ENCODE data around the gene COL23A1.

Gene COL23A1

DNA sequence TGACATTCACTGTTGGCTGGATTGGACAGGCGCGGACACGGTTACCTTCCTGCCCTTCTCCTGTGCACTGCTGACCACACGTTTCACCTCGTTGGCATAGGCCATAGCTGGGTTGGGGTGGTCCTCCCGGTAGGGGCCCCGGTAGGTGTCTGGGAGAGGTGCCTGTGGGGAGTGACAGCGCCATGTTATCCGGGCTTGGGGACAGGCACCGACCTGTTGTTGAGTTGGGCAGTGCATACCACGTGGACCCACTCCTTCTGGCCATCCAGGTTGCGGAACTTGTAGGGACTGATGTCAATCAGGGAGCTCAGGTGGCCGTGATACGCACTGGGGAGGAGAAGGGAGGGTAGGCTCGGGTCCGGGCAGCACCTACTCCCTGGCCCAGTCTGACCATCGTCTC lies 365.8 kb downstream of the COL23A1 start:
- DNase-seq (ENCODE audit: low spot score) = no peak

DNA sequence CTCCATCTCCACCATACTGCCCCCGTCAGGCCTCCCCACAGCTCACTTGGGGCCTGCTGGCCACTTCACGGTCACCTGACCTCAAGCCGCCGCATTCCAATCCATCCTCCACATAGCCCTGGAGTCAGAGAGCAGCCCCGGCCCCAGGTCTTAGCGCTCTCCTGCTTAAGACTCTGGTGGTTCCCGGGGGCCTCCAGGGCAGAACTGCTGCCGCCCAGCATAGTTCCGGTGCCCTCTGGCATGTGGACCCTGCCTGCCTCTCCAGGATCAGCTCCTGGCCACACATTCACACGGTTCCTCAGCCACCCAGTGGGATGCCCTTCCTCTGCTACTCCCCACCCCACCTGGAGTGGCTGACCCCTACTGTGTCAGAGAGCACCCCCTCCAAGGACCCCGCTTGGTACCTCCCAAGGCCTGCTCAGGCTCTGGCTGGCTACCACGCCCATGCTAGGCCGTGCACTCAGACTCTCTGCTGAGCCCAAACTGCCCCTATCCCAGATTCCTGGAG lies 366.3 kb downstream of the COL23A1 start:
- DNase-seq (ENCODE audit: low spot score) = no peak

DNA sequence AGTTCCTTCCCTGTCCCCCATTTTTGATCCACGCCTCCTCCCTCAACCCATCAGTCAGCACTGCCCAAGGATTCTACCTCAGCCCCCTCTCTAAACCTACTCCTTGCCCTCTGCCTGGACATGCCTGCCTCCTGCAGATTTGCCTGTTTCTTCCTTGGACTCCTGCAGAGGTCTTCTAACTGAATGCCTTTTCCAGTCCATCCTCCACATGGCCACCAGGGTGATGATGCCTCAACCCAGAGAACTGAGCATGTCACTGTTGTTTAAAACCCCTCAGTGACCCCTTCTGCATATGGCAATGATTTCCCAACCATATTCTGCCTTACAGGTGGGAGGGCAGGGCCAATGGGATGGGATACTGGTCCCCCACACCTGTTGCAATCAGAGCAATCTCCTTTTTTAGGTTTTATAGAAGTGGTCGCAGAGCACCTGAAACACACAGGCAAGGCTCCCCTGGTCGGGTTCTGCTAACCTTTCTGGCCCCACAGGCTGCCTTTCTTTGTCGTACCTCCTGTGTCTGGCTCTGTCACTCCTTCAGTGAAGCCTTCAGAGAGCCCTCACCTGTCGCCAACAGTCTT lies 366.9 kb downstream of the COL23A1 start:
- no peak for DNase-seq (ENCODE audit: low spot score)

DNA sequence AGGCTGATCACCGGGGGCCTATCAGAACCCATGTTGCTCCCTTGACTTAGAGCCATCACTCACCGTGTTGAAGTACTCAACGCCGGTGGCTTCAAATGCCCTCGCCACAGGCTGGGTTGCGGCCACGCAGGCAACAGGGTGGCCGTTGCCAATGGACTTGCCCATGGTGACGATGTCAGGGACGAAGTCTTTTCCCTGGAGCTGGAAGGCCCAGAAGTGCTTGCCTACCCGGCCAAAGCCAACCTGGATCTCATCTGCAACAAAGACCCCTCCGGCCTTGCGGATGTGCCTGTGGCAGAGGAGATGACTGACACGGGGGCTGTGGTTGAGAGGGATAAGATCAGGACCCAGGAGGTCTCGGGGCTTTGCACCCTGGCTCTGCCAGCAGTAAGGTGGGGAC lies 367.9 kb downstream of the COL23A1 start:
- no peak for DNase-seq (ENCODE audit: low spot score)

DNA sequence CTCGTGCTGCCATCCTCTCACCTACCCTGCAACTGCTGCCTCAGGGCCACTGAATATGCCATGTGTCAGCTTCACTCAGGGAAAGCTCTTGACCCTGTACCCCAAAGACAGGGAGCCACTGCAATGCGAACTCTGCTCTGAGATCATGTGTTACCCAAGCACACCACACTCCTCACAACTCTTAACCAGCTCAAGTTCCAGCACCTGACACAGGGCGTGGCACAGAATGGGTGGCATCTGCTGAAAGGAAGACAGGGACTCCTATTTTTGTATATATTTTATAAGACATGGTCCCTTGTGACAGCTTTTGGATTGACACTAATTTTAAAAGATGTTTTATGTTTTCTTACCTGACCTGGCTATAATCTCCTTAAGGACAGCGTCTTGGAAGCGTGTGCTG lies 368.3 kb downstream of the COL23A1 start:
- DNase-seq (ENCODE audit: low spot score) = no peak

GRCh38 chr5:178221282-178221681 lies 368.9 kb downstream of the COL23A1 start:
- DNase-seq (ENCODE audit: low spot score) = no peak

DNA sequence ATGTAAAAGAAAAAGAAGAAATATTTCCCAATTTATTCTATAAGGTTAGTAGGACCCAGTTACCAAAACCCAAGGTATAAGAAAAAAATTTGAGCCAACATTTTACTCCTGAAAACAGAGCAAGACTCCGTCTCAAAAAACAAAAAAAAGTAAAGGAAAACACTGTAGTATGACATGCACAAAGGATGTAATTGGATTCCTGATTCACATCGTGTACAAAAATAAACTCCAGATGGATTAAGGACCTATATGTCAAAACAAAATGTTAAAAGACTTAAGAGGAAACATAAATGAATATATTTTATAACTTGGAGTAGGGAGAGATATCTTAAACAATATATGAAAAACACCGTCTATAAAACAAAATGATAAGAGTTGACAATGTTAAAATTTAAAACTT lies 371.4 kb downstream of the COL23A1 start:
- no peak for DNase-seq (ENCODE audit: low spot score)

GRCh38 chr5:178218237-178218776 lies 371.9 kb downstream of the COL23A1 start:
- DNase-seq (ENCODE audit: low spot score) = no peak

DNA sequence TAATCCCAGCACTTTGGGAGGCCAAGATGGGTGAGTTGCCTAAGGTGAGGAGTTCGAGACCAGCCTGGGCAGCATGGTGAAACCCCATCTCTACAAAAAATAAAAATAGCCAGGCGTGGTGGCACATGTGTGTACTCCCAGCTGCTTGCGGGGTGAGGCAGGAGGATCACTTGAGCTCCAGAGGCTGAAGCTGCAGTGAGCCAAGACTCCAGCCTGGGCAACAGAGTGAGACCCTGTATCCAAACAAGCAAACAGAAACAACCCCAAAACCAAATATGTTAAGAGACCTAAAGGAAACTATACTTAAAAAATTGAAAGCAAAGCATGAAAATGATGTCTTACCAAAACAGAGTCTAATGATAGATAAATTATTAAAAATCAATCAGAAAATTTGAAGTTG lies 373.4 kb downstream of the COL23A1 start:
- DNase-seq (ENCODE audit: low spot score) = no peak

DNA sequence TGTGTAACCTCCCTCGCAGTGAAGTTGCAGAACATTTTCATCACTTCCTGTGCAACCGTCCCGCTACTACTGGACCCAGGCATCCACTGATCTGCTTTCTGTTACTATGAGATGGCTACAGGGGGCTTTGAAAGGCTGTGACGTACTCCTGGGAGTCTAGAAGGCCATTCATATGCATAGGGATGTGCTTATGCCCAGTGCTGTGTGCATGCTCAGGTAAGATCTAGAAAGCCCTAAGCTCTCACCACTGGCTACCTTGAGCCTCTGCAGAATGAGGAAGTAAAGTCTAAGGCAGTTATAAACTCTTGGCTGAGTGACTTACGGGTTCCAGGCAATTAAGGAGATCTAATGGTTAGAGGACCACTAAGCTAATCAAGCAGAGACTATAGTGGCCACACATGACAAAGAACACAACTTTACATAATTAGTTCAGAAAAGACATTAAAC lies 374.1 kb downstream of the COL23A1 start:
- no peak for DNase-seq (ENCODE audit: low spot score)

DNA sequence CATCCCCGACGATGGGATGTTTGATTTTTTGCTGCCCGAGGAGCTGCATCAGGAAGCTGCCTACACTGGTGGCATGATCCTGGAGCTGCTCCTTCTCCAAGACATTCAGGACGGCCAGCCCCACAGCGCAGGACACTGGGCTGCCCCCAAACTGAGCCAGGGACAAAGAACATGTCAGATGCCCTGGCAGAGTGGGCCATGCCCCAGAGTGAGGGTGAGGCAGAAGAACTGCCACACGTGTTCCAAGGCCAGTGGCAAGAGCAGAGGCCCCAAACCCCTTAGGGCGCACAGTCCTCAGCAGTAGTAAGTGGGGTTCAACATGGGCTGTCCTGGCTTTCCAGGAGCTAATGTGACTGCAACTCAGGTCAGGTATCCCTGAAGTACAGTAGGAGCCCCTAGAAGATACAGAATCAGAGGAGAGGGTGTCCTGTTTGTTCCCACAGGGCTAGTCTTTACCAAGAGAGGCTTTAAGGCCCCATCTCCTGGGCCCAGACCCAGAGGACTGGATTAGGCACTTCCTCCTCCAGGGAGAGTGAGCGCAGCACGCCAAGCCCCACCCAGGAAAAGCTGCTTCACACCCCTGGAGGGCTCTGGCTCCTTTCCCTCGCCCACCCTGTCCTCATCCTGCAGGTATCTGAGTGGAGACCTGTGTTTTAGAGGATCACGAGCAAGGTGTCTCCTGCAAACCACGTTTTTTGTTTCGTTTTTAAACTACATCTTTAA lies 374.8 kb downstream of the COL23A1 start:
- DNase-seq (ENCODE audit: low spot score) = no peak

GRCh38 chr5:178214160-178214803 lies 375.9 kb downstream of the COL23A1 start:
- no peak for DNase-seq (ENCODE audit: low spot score)

GRCh38 chr5:178213748-178214151 lies 376.4 kb downstream of the COL23A1 start:
- no peak for DNase-seq (ENCODE audit: low spot score)

- no peak for DNase-seq (ENCODE audit: low spot score)
These were observed 377.2 kb downstream of the COL23A1 start for GRCh38 chr5:178213003-178213461.

DNA sequence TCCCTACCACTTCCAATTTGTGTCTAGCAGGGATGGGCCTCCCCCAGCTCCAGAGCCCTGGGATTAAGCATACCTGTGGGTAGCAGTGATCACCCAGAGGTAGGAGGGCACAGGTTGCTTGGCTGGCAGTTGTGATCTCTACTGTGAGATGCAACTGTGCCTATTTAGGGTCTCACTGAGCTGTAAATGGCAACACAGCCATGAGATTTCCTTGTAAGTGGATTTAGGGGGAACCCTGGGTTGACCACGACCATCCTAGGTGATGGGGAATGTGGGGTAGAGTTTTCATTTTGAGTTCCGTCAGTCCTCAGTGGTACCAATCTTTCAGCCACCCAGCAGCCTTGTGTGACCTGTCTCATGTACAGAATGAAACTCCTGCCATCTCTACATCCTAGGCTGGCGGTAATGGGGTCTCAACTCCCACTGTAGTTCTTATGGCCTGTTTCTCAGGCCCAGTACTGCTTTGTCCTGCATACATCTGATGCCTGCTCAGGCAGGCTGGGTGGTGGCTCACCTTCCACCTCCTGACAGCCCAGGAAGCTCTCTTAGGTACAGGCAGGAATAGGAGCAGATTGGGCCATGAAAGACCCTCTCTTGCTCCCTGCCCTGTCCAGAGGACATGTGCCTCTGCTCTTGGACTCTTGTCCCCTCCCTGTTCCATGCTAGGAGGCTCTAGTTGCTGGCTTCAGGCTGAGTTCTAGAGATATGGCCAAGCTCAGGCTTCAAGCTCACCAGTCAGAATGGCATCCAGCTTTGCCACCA lies 377.8 kb downstream of the COL23A1 start:
- DNase-seq (ENCODE audit: low spot score) = no peak

DNA sequence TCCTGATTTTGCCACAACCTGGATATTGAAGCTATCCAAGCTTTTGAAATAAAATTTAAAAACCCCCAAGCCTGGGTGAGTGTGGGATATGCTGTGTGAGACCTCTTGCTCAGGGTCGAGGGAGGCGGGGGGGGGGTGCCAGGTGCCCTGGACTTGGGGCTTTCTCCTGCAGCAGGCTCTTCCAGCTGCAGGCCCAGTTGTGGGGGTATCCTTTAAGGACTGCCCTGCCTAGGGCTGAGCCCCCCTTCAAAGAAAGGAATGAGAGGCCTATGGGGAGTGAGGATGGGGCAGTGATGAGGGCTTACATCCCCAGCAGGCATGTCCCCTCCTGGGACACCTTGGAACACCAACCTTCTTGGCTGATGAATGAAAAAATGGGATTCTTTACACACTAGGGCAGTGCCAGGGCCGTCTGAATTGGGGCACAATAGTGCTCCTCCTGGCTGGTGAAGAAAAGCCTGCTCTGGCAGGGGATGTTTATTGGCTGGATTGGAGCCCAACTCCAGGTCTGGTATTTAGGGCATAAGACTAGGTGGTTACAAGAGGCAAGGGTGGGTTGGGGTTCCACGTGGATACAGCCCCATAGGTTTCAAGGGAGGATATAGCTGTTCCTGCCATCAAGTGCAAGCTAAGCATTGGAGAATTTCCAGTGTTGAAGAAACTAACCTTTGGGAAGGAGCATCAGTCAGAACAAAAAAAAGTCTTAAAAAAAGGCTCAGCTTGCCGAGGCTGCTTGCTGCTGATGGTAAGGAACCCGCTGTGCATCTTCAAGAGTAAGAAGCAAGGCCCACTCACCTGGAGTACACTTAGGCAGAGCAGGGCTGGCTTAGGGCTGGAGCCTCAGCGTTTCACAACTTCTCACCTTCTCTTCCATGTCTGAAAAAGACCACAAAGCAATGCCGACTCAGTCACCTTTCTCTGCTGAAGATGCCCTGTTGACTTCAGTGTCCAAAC lies 378.8 kb downstream of the COL23A1 start:
- no peak for DNase-seq (ENCODE audit: low spot score)

- no peak for DNase-seq (ENCODE audit: low spot score)
These were observed 379.5 kb downstream of the COL23A1 start for GRCh38 chr5:178210686-178211085.

- no peak for DNase-seq (ENCODE audit: low spot score)
These were observed 380.1 kb downstream of the COL23A1 start for GRCh38 chr5:178210073-178210535.

DNA sequence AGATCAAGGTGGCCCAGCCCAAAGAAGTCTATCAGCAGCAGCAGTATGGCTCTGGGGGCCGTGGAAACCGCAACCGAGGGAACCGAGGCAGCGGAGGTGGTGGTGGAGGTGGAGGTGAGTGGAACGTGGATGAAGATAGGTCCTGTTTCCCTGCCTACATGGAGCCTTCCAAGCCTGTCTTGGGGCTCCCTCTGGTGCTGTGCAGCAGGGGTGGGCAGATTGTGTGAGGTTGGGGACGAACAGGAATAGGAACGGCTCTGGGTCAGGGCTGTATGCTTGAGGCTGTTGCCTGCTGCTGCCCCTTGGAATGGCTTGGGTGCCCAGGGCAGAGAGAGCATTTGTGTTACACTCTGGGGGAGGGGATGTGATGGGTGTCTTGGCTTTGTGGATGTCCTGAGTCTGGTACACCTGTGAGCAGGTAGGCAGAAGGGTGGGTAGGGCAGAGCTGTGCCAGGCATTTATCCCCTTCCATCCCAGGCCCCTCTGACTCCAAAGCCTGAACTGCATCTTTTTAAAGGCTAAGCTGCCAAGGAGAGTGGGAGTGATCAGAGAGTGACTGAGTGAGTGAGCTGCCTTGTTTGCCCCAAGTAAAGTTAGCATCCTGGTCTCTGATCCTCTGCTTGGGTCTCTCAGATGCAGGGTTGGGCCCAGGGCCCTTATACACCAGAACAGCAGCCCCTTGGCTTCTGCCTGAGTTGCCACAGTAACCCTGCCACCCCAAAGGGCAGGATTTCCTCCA lies 380.7 kb downstream of the COL23A1 start:
- DNase-seq (ENCODE audit: low spot score) = no peak
